Kidney tubule cell (primary cell): ENCODE measurements around the gene KCNK10.

Source experiments
- DNase-seq: peaks from one replicate; pipeline ENCODE4 v3.0.0-alpha.2; 2018; ENCODE audit warnings: low spot score

KCNK10 gene

GRCh38 chr14:88321692-88322503 is 1.2 kb downstream of the KCNK10 start:
- no peak for DNase-seq

- no peak for DNase-seq
These were observed 4.7 kb downstream of the KCNK10 start for GRCh38 chr14:88318406-88318805.

GRCh38 chr14:88316521-88316920 is 6.5 kb downstream of the KCNK10 start:
- DNase-seq, result no peak

- DNase-seq, result no peak
These were observed 10.8 kb downstream of the KCNK10 start for GRCh38 chr14:88312257-88312656.

- DNase-seq, result no peak
These were observed 11.3 kb downstream of the KCNK10 start for GRCh38 chr14:88311780-88312179.

- DNase-seq, result no peak
These were observed 12.6 kb downstream of the KCNK10 start for GRCh38 chr14:88310449-88310848.

- no peak for DNase-seq
These were observed 13.0 kb downstream of the KCNK10 start for GRCh38 chr14:88310021-88310420.

GRCh38 chr14:88305528-88306322 is 17.3 kb downstream of the KCNK10 start:
- no peak for DNase-seq

- no peak for DNase-seq
These were observed 20.0 kb downstream of the KCNK10 start for GRCh38 chr14:88303041-88303440.

GRCh38 chr14:88301381-88301780 is 21.7 kb downstream of the KCNK10 start:
- no peak for DNase-seq

GRCh38 chr14:88300817-88301216 is 22.3 kb downstream of the KCNK10 start:
- DNase-seq, result no peak

- DNase-seq, result no peak
These were observed 23.1 kb downstream of the KCNK10 start for GRCh38 chr14:88299865-88300530.

GRCh38 chr14:88297306-88297705 is 25.8 kb downstream of the KCNK10 start:
- no peak for DNase-seq

- no peak for DNase-seq
These were observed 26.7 kb downstream of the KCNK10 start for GRCh38 chr14:88296351-88296750.

- DNase-seq, result no peak
These were observed 33.1 kb downstream of the KCNK10 start for GRCh38 chr14:88289996-88290395.

- DNase-seq, result peak; percentile 81
These were observed 33.8 kb downstream of the KCNK10 start for GRCh38 chr14:88289234-88289633.

GRCh38 chr14:88286309-88286708 is 36.8 kb downstream of the KCNK10 start:
- DNase-seq, result no peak

- DNase-seq, result no peak
These were observed 41.6 kb downstream of the KCNK10 start for GRCh38 chr14:88281447-88281846.

- no peak for DNase-seq
These were observed 46.0 kb downstream of the KCNK10 start for GRCh38 chr14:88276923-88277596.

- peak; percentile 39 for DNase-seq
These were observed 50.4 kb downstream of the KCNK10 start for GRCh38 chr14:88272390-88273269.

- DNase-seq, result no peak
These were observed 51.9 kb downstream of the KCNK10 start for GRCh38 chr14:88271205-88271604.
